GM11168 (cell line): Measurements from ENCODE around the gene PLPP4.

Experiments
- in situ Hi-C: fragments of 300-500 bp; cut with MboI; formaldehyde crosslinking; loops from one replicate; pipeline ENCODE4 v1.12.0; 2022; ENCODE audit warnings: low sequenced_read_pairs; ENCODE audit not compliant: unreplicated experiment

The PLPP4 gene

GRCh38 chr10:120456626-120457430, at the start of gene PLPP4:
TSS of gene PLPP4 (plus strand) at chr10:120457227. CDS start at chr10:120457306, 79 bp downstream.
- in situ Hi-C loops: no loop called here

- in situ Hi-C loops: no loop called here
Observed at GRCh38 chr10:120409816-120410215, 47.2 kb upstream of the PLPP4 start.

DNA sequence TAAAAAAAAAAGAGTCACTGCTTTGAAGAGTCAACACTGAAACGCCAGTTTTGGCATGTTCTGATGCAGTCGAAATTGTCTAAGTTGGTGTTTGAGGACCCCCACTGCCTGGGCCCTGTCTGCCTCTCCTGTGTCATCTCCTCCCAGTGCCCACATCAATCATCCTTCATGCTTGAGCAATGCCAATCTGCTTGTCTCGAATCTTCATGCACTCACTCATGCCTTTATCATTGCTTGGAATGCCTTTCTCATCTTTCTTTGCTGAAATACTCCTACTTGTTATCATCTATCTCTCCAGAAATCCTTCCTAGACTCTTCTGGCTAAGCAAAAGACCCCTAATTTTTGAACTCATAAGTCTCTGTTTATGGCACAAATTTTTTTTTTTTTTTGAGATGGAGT, 42.1 kb upstream of the PLPP4 start:
- in situ Hi-C loops: no loop called here

GRCh38 chr10:120415709-120416330, 41.2 kb upstream of the PLPP4 start:
- in situ Hi-C loops: no loop called here

GRCh38 chr10:120420421-120420820, 36.6 kb upstream of the PLPP4 start:
- in situ Hi-C loops: loop anchor here (10.0 kb wide), 1 partner anchor 314 kb away; no protein-coding TSS in a partner anchor

GRCh38 chr10:120421250-120421649, 35.8 kb upstream of the PLPP4 start:
- in situ Hi-C loops: loop anchor here (10.0 kb wide), 1 partner anchor 314 kb away; no protein-coding TSS in a partner anchor

DNA sequence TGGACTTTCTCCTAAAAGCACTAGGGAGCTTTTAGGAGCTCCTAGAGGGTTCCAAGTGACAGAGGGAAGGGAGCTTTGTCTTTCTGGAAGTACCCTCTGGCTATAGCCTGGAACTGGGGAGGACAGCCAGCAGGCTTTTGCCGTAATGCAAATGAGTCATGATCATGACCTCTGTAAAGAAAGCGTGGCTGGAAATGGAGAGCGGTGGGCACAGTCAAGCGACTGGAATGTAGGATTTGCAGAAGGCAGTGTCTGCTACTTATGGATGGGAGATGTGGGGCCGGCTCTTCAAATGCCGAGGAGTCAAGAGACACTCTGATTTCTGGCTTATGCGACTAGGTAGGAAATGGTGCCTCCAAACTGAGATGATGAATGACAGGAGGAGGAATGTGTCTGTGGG, 34.6 kb upstream of the PLPP4 start:
- in situ Hi-C loops: loop anchor here (10.0 kb wide), 1 partner anchor 312 kb away; no protein-coding TSS in a partner anchor

DNA sequence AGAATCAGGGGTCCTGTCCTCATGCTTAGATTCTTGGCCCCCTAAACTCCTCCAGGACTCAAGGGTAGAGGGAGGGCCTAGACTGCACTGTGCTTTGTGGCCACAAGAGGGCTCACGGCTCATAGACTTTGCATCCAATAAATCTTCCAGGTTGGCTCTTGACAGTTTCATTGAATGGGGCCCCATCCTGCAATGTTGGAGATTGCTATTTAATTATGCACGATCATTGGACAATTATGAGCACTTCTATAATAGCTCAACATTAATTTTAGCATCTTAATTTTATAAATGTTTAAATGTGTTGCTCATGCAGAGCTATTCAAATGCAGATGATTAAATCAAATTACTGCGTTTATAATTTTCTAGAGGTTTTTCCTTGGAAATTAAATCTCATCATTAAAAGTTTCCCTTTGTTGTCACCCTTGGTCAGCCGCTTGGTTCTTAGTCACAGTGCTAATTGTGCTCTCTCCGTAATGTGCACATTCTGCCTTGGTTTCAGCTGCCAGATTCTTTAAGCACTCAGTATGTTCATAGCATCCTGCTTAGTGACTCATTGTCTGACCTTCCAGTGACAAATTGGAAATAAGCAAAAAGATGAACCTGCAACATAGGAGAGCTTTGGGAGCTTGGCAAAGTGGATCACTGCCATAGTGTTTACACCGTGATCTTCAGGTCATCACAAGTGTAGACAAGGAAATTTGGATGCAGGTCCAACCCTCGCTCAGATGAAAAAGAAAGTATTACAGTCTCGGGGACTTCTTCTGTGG, 33.4 kb upstream of the PLPP4 start:
- in situ Hi-C loops: loop anchor here (10.0 kb wide), 1 partner anchor 311 kb away; no protein-coding TSS in a partner anchor

DNA sequence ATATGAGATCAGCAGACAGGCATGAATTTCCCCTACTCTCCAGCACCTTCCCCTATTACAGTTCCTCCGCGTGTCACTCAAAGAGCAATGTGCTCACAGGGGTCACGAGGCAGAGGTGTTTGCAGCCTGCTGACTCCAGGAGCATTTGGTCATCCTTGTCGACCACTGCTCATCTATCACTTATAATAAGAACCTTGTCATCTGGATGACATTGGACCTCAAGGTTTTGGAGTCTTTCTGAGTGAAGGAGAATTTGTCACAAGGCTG, 32.9 kb upstream of the PLPP4 start:
- in situ Hi-C loops: loop anchor here (10.0 kb wide), 1 partner anchor 311 kb away; no protein-coding TSS in a partner anchor

DNA sequence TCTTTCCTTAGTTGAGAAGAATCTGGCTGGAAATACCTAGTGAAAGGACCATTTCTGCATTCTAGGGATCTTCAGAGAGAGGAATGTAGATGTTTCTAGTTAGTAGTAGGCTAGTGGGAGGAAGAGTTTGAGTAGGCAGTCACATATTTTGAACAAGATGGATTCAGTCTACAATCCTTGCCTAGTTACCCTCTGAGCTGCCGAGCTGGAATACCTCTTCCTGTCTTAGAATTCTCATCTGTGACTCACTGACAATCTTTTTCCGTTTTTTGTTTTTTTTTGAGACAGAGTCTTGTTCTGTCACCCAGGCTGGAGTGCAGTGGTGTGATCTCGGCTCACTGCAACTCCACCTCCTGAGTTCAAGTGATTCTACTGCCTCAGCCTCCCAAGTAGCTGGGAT, 30.7 kb upstream of the PLPP4 start:
- in situ Hi-C loops: loop anchor here (10.0 kb wide), 1 partner anchor 308 kb away; no protein-coding TSS in a partner anchor

DNA sequence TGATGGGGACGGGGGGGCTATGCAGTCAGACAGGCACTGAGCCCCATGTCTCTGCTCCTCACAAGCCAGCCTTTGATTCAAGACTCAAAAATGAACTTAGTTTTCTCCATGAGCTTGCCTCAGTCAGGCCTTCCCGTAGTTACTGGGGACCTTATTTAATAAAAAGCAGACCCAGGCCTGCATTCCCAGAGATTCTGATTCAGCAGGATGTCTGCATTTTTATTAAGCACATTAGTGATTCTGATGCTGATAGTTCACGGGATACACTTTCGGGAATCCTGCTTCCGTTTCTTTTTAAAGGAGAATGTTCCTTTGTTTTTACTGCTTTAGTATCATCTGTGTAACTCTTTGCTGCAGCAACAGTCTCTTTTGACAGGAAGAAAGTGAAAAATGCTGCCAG, 28.3 kb upstream of the PLPP4 start:
- in situ Hi-C loops: loop anchor here (10.0 kb wide), 1 partner anchor 306 kb away; no protein-coding TSS in a partner anchor

- in situ Hi-C loops: loop anchor here (10.0 kb wide), 1 partner anchor 305 kb away; no protein-coding TSS in a partner anchor
Observed at GRCh38 chr10:120429395-120429794, 27.6 kb upstream of the PLPP4 start.

- in situ Hi-C loops: loop anchor here (10.0 kb wide), 1 partner anchor 324 kb away; no protein-coding TSS in a partner anchor
Observed at GRCh38 chr10:120431251-120431651, 25.8 kb upstream of the PLPP4 start.

DNA sequence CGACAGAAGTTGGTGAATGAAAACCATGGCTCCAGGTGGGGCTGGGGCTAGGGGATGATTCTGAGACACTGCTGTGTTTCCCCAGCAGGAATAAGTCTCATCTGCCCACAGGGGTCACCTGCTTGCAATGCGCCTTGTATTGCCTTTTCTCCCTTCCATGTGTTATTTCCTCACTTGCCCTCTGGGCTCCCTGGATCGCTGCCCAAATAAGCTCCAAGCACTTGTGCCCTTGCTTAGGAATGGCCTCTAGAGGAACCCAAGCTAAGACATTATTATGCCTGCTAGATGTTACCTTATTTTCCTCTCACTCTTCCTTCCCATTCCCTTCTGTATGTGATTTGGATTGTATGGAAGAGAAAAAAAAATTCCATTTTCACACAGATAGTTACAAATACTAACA, 24.8 kb upstream of the PLPP4 start:
- in situ Hi-C loops: loop anchor here (10.0 kb wide), 1 partner anchor 323 kb away; no protein-coding TSS in a partner anchor

DNA sequence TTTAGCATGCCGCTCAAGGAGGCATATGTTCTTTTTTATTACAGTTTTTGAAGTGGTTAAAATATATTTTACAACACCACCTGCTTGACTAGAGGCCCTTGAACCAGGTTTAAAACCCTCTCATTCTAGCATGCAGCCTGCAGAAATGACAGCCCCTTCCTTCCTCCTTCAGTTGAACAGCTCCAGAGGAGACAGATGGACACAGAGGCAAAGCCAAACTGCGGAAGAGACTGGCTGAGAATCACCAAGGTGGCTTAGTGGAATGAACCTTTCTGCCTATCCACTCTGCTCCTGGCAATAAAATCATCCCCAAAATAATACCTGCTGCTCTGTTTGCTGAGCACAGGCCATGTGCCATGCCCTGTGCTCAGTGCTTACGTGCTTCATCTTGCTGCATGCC, 23.9 kb upstream of the PLPP4 start:
- in situ Hi-C loops: loop anchor here (10.0 kb wide), 1 partner anchor 322 kb away; no protein-coding TSS in a partner anchor

DNA sequence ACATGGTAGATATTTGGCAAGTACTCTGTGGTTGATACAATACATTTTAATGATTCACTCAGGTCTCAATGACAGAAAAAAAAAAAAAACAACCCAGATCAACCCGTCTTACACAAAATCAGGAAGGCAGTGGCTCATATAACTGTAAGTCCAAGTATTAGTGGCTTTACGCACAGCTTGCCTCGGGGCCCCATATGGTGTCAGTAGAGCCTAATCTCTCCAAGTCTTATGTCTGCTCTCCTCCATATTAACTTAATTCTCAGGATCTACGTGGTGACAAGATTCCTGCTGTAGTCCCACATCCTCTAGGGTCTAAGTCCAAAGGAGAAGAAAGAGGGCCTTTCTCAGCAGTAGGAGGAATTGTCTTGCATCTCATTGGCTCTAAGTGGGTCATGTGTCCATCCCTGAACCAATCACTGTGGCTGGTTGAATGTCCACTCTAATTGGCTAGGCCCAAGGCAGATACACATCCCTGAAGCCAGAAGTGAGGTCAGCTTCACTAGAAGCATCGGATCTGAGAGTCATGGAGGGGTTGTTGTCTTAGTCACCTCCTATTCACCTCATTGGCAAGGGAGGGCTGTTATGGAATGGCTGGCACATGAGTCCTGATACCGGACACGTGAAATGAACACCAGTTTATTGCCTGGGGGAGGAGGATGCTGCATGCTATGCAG, 20.5 kb upstream of the PLPP4 start:
- in situ Hi-C loops: loop anchor here (10.0 kb wide), 1 partner anchor 318 kb away; no protein-coding TSS in a partner anchor

DNA sequence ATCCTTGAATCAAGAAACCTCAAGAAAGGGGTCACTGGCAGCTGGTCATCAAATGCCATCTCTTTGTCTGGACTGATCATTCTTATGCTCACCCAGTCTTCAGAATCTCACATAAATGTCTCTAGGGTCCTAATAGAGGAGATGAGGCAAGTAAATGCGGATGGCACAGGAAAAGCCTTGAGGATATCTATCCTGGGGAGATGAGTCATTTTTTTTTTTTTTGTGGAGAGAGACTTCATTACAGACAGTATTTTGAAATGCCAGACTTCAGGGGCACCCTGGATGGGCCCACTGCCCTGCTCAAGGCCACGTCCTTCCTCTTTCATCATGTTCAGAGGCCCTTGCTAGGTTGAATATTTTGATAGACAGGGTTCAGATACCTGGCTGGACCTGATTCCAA, 19.5 kb upstream of the PLPP4 start:
- in situ Hi-C loops: loop anchor here (10.0 kb wide), 1 partner anchor 317 kb away; no protein-coding TSS in a partner anchor

- in situ Hi-C loops: no loop called here
Observed at GRCh38 chr10:120451968-120452367, 5.1 kb upstream of the PLPP4 start.

GRCh38 chr10:120453319-120453718, 3.7 kb upstream of the PLPP4 start:
- in situ Hi-C loops: no loop called here

- in situ Hi-C loops: no loop called here
Observed at GRCh38 chr10:120453886-120454285, 3.1 kb upstream of the PLPP4 start.
